Stimulated activated CD8-positive, alpha-beta memory T cell treated with anti-CD3 and anti-CD28 coated beads, Interleukin-4, amount 100 ng/mL, for 24 hours (primary cell): Measurements from ENCODE around the gene WBP2.
"Not testable (repeated sequence)": the region's sequence is repeated elsewhere in the genome, so short reads cannot be mapped to it uniquely, and the experiment has no call there.

ENCODE experiments used
- DNase-seq: peaks from one replicate; pipeline ENCODE4 v3.0.0-alpha.2; 2020; ENCODE audit warnings: low read depth

WBP2 gene

GRCh38 chr17:75888484-75888883 lies 33.3 kb upstream of the WBP2 start:
- DNase-seq, result no peak

- not testable (repeated sequence) for DNase-seq
Observed at GRCh38 chr17:75885860-75886259, 30.7 kb upstream of the WBP2 start.

GRCh38 chr17:75885431-75885830 lies 30.3 kb upstream of the WBP2 start:
- no peak for DNase-seq

GRCh38 chr17:75881678-75882454 lies 26.7 kb upstream of the WBP2 start:
- DNase-seq, result no peak

GRCh38 chr17:75880266-75880665 lies 25.1 kb upstream of the WBP2 start:
- no peak for DNase-seq

GRCh38 chr17:75878174-75878998 lies 23.3 kb upstream of the WBP2 start, which contains the start of gene TRIM47:
TRIM47 (minus strand) TSS chr17:75878581; CDS start chr17:75878548, 33 bp downstream.
- DNase-seq, result no peak

- no peak for DNase-seq
Observed at GRCh38 chr17:75877752-75878173, 22.6 kb upstream of the WBP2 start.

- DNase-seq, result no peak
Observed at GRCh38 chr17:75876938-75877751, 22.0 kb upstream of the WBP2 start.

- peak; percentile 47 for DNase-seq
Observed at GRCh38 chr17:75876190-75876937, 21.2 kb upstream of the WBP2 start.

GRCh38 chr17:75875940-75876189 lies 20.7 kb upstream of the WBP2 start:
- no peak for DNase-seq

GRCh38 chr17:75875182-75875939 lies 20.2 kb upstream of the WBP2 start:
- no peak for DNase-seq

GRCh38 chr17:75874323-75875181 lies 19.4 kb upstream of the WBP2 start:
- DNase-seq, result no peak

- DNase-seq, result no peak
Observed at GRCh38 chr17:75873587-75874322, 18.6 kb upstream of the WBP2 start.

- DNase-seq, result no peak
Observed at GRCh38 chr17:75872434-75873351, 17.6 kb upstream of the WBP2 start.

GRCh38 chr17:75870228-75870627 lies 15.1 kb upstream of the WBP2 start:
- DNase-seq, result not testable (repeated sequence)

GRCh38 chr17:75869282-75870141 lies 14.4 kb upstream of the WBP2 start:
- no peak for DNase-seq

- DNase-seq, result not testable (repeated sequence)
Observed at GRCh38 chr17:75868730-75869281, 13.7 kb upstream of the WBP2 start.
